Activated CD8-positive, alpha-beta memory T cell treated with anti-CD3 and anti-CD28 coated beads, Interleukin-2, amount 50 U/mL, for 24 hours (primary cell): ENCODE data around the gene KLK6.

Experiments used
- DNase-seq: peaks from one replicate; pipeline ENCODE4 v3.0.0-alpha.2; 2020; ENCODE audit errors: extremely low read depth

Gene KLK6

DNA sequence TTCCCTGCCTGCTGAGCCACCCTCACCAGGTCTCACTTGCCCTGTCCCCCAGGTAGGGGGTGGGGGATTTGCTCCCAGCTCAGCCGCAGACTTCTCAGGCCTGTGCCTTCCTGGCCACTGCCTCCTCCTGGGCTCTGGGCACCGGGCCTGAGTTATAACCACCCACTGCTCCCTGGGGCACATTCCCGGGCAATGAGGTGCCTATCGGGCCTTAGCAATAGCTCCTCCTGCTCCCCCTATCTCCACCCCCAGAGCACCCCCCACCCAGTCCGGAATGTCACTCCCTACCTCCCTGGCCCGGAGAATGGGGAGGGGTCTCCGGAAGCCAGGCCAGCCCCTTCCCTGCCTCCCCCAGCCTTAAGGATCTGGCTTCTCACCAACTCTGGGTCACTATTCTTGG lies 16.5 kb downstream of the KLK6 start, which contains the start of gene KLK5:
Gene KLK5, minus strand, starts transcription at position 129 of the 400 bp plus-strand sequence. CDS start 381 bp downstream, outside the sequence.
- DNase-seq, result no peak

DNA sequence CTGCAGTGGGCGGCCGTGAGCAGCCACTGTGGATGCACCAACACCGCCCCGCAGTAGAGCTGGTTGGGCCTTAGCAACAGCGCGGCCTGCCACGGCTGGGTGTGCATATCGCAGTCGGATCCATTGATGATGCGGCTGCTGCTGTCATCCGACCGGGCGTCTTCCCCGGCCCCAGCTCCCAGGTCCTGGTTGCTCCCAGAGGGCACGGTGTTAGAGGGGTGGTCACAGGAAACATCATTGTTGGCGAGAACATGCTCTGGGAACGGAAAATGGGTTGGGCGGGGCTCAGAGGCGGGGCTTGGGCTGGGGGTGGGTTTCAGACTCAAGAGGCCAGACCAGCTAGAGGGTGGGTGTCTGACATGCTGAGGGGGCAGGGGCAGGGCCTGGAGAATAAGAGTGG lies 19.5 kb downstream of the KLK6 start:
- no peak for DNase-seq

DNA sequence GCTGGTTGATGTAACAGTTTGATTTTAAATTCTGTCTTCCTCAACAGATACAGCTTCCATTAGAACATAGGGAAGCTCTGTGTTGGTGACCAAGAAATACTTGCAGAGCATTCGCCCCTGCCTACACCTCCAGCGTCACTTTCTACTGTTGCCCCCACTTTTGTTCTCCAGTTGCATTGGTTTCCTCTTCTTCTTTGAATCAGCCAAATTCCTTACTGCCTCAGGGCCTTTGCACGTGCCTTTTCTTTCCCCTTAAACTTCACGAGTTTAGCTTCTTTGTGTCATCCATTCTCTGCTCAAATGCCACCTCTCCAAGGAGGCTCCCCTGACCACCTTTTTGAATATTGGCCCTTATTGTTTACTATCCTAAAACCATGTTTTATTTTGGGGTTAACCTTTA lies 22.3 kb downstream of the KLK6 start:
- DNase-seq, result no peak

DNA sequence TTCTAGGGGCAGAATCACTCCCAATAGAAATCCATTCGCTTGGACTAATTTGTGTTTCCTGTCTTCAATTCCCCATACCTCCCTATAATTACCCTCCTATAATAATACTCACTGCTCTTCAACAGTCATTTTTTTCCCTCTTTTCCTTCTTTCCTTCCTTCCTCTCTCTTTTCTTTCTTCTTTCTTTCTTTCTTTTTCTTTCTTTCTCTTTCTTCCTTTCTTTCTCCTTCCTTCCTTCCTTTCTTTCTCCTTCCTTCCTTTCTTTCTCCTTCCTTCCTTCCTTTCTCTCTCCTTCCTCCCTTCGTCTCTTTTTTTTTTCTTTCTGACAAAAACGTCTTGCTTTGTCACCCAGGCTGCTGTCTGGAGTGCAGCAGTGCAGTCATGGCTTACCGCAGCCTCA lies 24.6 kb downstream of the KLK6 start:
- no peak for DNase-seq

DNA sequence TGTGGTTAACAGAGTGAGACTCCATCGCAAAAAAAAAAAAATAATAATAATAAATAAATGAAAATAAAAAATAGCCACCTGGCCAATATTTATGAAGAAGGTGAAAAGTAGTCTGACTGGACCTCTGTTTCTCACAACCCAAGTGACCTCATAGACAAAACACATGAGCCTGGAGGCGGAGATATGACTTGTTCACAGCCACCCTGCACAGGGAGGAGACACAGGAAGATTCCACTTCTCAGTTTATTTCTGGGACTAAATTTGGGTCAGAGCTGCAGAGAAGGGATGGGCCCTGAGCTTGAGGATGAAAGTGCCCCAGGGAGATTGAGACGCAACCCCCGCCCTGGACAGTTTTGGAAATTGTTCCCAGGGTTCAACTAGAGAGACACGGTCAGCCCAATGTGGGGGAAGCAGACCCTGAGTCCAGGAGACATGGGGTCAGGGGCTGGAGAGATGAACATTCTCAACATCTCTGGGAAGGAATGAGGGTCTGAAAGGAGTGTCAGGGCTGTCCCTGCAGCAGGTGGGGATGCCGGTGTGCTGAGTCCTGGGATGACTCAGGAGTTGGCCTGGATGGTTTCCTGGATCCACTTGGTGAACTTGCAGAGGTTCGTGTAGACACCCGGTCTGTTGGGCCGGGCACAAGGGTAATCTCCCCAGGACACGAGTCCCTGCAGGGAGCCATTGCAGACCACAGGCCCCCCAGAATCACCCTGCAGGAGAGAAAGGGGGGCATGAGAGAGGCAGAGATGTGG lies 26.1 kb downstream of the KLK6 start:
- DNase-seq, result no peak

DNA sequence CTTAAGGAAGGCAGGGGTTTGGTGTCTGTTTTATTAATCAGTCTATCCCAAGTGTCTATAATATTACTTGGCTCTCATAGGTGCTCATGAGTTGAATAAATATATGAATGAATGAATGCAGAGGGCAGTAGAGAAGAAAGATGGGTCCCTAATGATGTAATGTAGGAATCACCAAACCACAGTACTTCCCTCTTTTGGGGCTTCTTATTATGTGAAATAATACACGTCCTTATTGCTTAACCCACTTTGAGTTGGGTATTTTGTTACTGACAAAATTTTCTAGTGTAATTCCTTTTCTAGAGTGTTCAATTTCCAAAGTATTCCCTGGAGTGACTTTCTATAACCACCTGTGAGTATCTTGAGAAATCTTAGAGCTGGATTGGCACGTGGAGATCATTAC lies 29.8 kb downstream of the KLK6 start:
- no peak for DNase-seq

DNA sequence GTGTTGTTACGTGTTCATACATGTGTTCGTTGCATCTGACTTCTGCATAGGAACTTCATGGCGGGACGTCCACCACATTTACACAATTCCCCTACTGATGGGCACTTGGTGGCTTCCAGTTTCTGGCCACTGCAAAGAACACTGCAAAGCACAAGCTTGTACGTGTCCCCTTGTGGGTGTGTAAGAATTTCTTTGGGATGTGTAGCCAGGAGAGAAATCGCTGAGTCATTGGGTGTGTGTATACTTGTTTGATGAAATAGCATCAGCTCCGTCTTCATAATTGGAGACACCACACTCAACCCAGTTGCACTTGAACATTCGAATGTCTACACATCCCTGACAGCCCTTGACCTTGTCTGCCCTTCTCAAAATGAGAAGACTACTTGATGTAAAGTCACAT lies 35.8 kb downstream of the KLK6 start:
- no peak for DNase-seq

DNA sequence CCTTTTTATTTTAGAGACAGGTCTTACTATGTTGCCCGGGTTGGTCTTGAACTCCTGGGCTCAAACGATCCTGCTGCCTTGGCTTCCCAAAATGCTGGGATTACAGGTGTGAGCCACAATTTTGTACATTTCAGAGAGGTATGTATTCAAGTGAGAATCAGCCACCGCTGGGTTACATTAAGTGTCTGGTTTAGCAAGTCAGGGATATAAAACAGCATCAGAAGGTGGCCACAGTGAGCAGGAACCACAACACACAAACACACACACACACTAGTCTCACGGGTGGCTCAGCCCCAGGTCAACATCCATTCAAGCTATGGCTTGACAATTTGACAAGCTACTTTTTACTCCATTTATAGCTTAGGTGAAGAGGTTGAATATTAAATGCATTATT lies 36.7 kb downstream of the KLK6 start:
- no peak for DNase-seq

DNA sequence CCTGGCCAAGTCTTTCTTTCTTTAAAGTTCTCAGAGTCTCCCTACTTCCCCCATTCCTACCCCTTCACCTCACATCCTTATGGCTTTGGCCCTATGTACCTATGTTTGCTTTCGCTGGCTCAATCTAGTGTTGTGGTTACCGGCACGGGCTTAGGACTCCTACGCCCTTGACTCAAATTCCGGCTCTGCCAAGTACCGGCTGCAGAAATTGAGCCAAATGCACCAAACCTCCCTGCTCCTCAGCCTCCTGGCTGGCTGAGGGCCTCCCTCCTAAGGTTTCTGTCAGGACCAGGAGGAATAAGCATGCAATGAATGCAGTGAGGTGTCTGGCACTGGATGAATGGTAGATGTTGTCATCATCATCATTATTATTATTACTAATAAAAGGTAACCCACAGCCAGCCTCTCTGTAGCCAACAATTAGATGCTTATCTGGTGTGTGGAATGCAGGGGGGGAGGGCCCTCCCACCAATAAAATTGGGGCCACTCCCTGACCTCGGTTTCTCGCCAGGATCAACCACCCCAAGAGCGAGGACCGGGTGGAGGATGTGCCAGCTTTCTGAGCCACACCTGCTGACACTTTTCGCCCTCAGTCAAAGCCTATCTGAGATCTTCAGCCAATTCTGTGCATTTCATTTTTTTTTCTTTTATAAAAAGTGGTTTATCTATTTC lies 37.2 kb downstream of the KLK6 start:
- DNase-seq, result no peak

DNA sequence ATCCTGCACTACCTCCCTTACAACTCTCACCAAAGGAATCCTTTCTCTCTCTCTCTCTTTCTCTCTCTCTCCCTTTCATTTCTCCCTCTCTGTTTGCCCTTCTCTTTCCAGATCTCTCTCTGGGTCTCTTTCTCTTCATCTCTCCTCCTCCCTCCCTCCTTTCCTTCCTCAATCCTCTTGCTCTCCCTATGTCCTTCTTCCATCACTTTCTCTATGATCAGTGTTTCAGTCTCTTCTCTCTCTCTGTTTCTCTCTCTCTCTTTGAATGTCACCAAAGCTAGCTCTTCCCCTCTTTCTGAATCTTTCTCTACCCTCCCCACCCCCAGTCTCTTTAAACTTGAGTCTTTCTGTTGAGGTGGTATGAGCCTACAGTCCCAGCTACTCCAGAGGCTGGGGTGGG lies 38.4 kb downstream of the KLK6 start:
- no peak for DNase-seq

DNA sequence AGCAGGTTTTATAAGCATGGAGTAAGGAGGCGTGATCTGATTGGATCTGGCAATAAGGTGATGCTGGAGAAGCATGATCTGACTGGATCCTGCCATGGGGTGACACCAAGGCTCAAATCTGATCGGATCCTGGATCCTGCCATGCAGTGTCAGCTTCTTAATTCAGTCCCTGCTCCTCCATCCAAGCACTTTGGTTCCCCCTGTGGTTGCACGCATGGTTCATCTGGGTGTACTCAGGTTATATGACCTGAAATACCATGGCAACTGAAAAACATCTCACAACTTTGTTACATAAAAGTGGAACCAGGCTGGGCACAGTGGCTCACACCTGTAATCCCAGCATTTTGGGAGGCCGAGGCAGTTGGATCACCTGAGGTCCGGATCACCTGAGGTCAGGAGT lies 40.6 kb downstream of the KLK6 start:
- no peak for DNase-seq

DNA sequence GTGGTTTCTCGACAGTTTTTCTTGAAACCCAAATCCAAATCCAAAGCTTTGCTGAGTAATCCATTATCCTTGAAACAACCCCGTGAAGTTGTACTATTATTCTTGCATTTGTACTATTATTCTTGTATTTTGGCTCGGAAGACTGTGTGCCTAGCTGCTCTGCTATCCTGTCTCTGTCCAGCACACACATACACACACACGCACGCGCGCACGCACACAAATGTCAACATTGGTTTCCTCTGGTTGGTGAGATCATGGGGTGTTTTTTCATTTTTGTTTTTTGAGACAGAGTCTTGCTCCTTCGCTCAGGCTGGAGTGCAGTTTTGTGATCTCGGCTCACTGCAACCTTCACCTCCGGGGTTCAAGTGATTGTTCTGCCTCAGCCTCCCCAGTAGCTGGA lies 43.2 kb downstream of the KLK6 start:
- no peak for DNase-seq

DNA sequence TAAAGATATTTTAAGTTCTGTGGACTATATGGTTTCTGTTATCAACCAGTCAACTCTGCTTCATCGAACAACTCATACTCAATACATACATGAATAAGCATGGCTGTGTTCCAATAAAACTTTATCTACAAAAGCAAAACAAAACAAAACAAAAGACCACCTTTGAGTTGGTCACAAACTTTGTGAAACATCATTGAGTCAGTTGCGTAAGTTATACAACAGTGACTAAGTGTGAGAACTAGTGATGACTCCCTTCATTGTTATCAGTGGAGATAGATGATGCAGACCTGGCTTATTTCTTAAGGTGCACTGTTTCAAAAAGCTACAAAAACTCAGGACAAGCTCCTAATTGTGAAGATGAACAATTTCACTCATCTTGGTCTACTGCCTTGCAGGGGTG lies 43.7 kb downstream of the KLK6 start:
- DNase-seq, result no peak

DNA sequence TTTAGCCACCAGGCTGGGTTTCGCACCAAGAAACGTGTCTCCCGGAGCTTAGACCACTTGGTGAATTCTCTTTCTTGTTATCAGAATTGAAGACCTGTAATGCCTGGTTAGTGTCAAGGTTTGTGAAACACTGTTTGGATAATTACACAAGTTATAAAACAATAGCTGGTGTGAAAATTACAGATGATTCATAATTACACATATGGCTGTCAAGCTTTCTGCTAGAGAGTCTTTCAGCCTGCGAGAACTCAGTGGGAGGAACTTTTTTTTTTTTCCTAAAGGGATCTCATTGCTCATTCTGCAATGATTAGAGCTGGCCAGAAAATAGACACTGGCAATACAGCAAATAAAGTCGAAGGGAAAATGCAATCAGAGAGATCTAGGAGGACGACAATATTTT lies 44.8 kb downstream of the KLK6 start:
- DNase-seq, result no peak

DNA sequence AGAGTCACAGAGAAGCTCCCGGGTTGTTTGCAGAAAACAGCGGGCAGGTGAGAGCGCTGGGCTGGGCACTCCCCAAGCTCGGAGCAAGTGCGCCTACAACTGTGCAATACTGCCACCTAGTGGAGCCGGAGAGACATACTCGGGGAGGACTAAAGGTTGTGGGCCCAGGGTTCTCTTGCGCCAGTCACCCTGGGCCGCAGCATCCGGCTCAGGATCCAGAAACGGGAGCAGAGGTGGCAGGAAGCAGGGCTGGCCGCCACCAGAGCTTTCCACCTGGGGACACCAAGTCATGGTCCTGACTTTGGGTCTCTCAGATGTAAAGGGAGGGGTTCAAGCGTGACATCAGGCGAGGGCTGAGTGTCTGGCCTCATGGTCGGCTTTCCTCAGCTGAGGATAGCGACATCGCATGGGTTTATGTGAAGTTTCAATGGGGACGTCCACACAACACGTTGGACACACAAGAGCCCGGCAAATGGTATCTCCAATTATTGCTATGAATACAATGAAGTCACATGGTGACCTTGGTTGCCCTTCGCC lies 47.0 kb downstream of the KLK6 start:
- peak; percentile 49 for DNase-seq

DNA sequence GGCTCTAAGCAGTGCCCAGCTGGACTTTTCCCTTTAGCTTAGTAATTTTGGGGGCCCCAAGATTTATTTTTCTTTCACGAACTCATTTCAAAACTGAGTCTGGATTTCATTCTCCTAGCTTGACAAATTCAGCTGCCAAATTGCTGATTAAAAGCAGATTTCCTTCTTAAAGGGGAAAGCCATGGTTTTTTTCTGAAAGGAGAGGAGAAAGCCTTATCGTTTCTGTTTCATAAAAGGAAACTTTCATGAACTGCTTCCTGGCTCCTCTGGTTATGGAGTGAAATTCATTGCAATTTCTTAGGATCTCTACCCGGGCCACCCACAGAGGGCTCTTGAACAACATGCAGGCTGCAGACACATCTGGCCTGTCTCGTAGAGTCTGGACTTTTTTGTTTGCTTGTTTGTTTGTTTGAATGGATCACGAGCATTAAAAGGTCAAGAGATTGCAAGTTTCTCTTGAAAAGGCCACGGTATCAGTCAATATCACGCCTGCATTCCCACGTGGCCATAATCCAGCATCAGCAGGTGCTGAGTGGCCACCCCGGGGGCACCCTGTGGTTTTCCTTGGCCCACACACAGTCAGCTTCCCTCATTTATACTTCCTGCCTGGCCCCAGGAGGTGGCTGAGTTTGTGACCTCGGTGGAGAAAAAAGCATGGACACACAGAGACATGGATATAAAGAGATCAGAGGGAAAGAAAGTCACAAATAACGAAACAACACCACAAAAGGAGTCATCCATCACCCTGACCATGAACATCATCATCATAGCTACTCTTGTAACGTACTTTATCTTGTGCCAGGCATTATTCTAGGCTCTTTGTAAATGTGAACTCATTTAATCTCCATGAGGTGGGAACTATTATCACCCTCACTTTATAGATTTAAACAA lies 47.7 kb downstream of the KLK6 start:
- DNase-seq, result no peak

DNA sequence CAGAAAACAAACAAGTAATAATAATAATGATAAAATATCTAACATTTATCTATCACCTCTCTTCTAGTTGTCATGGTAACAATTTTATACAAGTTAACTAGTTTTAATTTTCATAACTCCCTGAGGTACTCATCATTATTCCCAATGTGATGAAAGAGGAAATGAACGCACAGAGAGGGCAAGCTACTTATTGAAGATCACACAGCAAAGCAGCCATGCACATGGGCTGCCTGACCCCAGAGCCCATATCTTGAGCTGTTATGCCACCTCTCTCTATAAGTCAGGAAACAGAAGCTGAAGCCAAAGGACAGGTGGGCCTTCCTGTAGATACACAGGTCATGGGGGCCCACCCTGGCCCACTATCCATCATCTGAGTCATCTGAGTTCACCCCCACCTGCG lies 53.3 kb downstream of the KLK6 start:
- no peak for DNase-seq

DNA sequence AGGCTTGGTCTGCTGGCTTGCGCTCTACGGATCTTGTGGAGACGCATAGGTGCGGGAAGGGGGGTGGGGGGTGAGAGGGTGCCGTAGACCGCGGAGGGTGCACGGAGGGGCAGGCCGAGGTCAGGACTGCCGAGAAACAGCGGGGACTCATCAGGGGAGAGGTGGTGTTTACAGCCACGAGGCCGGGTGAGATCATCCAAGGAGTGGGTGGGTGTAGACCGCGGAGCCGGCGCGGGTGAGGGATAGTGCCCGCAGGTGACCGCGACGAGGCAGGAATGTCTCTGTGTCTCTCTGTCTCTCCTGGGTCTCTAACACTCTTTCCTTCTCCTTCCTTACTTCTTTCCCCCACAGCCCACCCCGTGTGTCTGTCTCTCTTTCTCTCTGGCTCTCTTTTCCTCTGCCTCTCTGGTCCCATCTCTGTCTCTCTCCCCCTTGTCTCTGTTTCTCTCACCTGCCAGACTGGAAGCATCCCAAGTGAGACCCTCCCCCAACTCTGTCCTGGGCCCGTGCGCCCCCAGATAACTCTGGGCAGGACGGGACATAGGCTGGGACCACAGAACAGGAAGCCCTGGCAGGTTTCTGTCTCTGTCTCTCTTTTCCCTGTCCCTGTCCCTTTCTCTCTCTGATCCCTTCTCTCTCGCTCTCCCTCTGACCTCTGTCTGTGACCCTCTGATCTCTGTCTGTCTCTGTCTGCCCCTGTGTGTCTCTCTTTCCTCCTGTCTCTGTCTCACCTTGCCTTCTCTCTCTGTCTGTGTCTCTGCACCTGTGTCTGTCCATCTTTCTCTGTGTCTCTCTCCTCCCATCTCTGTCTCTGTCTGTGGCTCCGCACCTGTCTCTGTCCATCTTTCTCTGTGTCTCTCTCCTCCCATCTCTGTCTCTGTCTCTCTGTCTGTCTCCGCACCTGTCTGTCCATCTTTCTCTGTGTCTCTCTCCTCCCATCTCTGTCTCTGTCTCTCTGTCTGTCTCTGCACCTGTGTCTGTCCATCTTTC lies 56.4 kb downstream of the KLK6 start:
- no peak for DNase-seq

DNA sequence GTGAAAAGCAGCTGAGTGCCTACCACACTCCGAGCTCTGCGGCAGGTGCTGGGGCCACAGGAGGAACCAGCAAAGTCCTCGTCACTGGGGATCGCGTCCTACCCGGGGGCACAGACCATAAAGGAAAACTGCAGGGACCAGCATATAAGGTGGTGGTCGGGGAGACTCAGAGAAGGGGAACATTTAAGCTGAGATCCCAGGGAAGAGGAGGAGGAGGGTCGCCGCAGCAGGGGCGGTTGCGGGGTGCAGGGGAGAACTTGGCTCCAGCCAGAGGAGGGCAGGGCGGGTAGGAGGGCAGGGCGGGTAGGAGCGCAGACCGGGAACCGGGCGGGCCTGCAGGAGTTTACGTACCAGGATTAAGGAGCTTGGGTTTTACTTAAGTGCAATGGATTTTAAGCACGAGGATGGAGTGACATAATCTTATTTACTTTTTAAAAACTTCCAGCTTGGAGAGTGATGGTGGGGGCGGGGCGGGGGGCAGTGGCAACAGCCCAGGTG lies 57.2 kb downstream of the KLK6 start:
- no peak for DNase-seq

DNA sequence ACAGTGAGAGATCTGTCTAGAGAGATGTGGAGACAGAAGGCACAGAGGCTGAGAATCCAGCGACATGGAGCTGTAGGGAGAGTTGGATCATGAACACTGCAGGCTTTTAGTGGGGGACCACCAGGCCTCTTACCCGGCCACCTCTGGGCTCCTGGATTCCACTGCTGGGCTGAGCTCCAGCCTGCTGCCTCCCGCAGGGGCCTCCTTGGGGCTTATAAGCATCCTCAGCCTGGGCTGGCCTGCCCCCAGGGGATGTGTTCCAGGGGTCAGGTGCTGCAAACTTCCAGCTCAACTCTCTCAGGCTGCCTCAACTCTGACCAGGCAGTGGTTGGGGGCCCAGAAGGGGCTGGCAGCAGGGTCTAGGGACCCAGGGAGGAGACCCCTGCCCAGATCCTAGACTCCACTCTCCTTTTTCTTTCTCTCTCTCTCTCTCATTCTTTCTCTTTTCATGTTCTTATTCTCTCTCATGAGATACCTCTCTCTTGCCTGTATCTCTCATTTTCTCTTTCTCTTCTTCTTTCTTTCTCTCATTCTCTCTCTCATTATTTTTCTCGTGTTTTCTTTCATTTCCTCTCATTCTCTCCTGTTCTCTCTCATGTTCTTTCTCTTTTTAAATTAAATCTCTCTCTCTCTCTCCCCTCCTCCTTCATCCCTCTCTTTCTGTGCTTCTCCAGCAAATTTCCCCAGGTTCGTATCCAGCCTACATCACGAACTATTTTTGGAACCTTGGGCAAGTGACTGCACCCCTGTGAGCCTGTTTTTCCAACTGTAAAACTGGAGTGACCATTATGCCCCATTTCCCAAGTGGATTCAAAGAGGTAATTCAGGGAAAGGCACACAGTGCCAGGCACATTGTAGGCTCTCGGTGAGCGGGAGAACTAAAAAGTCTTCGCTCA lies 57.9 kb downstream of the KLK6 start, which contains the start of gene KLK4:
Gene KLK4, minus strand, starts transcription at position 190 of the 896 bp plus-strand sequence. CDS start 657 bp downstream, outside the sequence.
- no peak for DNase-seq
